Esophagus muscularis mucosa (tissue), 4 donors: Measurements from ENCODE around the gene POLE3. TPM values are rescaled to one million over a fixed set of nuclear protein-coding genes. Genes with fewer than 3 reads are reported as not detected.
"Not testable (repeated sequence)": the region's sequence is repeated elsewhere in the genome, so short reads cannot be mapped to it uniquely, and the experiment has no call there.

Experiments
- DNase-seq: peaks from one replicate; pipeline ENCODE4 v3.0.0-alpha.2; 2017; ENCODE audit errors: extremely low spot score
- H3K27ac ChIP-seq, 4 donors: fragments of 200-600 bp; sonication (generic); replicated peaks in 1 of 4; 1 replicate in 3 of 4; 2 replicates in 1 of 4; pipeline ENCODE4 v1.5.1; 2016 to 2019; ENCODE audit warnings: mild to moderate bottlenecking in 1 of 4
- H3K27me3 ChIP-seq, 4 donors: fragments of 200-600 bp; sonication (generic); one replicate each; pipeline versions ENCODE4 v1.5.1 to v1.6.0; 2016 to 2019
- H3K36me3 ChIP-seq, 4 donors: fragments of 200-600 bp; sonication (generic); one replicate each; pipeline ENCODE4 v1.5.1; 2016 to 2019
- H3K4me1 ChIP-seq, 4 donors: fragments of 200-600 bp; sonication (generic); one replicate each; pipeline ENCODE4 v1.5.1; 2016 to 2019
- H3K4me3 ChIP-seq, 4 donors: fragments of 200-600 bp; sonication (generic); 1 replicate in 2 of 4; 2 replicates in 2 of 4; pipeline ENCODE4 v1.5.1; 2016 to 2019; ENCODE audit warnings: mild to moderate bottlenecking in 4 of 4, moderate library complexity in 1 of 4
- H3K9me3 ChIP-seq, 4 donors: fragments of 200-600 bp; sonication (generic); 1 replicate in 3 of 4; 2 replicates in 1 of 4; pipeline ENCODE4 v1.5.1; 2016 to 2019
- CTCF ChIP-seq, 3 experiments: fragments of 200-600 bp in 2 of 3; fragments of 450-650 bp in 1 of 3; sonication (generic) in 2 of 3; IDR thresholded peaks; one replicate each; pipeline ENCODE4 v1.5.1; 2017 to 2019; ENCODE audit warnings: antibody characterized with exemption in 3 of 3, mild to moderate bottlenecking in 2 of 3, moderate library complexity in 1 of 3
- EP300 ChIP-seq: sonication (generic); formaldehyde crosslinking; IDR thresholded peaks from one replicate; pipeline ENCODE4 v1.6.1; 2017; ENCODE audit warnings: antibody characterized with exemption
- POLR2A ChIP-seq: fragments of 450-650 bp; IDR thresholded peaks from one replicate; pipeline ENCODE4 v1.6.1; 2017; ENCODE audit warnings: antibody characterized with exemption, moderate library complexity, mild to moderate bottlenecking, low read depth
- POLR2AphosphoS5 ChIP-seq, 2 donors: sonication (generic); formaldehyde crosslinking; IDR thresholded peaks; one replicate each; pipeline ENCODE4 v1.6.1; 2017; ENCODE audit warnings: antibody characterized with exemption in 2 of 2
- WGBS: methylation state at CpG from one replicate; pipeline ENCODE4 v1.1.5; 2018; 5-methylcytosine and 5-hydroxymethylcytosine counted together
- intact Hi-C: fragments of 100-400 bp; cut with DNase I; formaldehyde crosslinking; loops from one replicate; pipeline ENCODE4 v1.15.1; 2023
- total RNA-seq, 4 donors: library from RNA; depleted of rRNA; stranded (reverse); fragments of >200 nt; gene quantifications; one replicate each; pipeline versions ENCODE4 v1.1.0 to v1.2.1, GENCODE V29; 2016

Gene POLE3
- total RNA-seq, 4 donors from 2014 or later, result 25.7 to 42.6 (median 32.8) TPM

DNA sequence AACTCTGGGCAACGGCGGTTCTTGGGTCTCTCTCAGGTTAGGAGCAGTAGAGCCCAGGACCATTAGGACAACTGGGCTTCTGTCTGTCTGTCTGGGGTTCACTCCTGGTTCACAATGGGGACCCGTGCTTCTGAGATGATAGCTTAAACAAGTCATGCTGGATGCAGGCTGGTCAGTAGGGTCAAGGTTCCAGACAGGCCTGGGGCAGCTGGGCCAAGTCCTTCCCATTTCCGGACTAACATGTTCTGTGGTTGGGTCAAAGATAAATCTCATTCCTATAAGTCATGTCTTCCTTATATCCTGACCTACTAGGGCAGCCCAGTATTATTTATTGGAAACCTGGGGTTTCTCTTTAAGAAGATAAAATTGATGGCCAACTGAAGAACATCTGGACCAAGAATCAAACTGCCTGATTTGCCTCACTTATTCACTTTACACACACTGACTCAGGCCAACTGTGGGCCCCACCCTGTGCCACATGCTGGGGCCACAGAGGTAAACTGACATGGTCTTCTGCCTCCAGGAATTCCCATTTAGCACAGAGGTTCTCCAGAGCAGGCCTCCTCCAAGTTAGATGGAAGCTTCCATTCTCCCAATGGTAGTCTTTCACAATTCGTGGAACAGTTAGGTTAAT, 42.0 kb downstream of the POLE3 start:
- no peak for TF ChIP-seq POLR2A
- Histone ChIP-seq H3K36me3 (peaks cover 4 to 10% (median 9%) of the 10 kb centered on the region in 4 donors), H3K27ac (no peak overlapping the region), H3K9me3 (no peaks in the 10 kb centered on the region), H3K4me1 (no peaks in the 10 kb centered on the region), H3K27me3 (no peaks in the 10 kb centered on the region), H3K4me3 (no peak overlapping the region)
- intact Hi-C loops, result no loop called here
- DNase-seq, result no peak
- 90% methylated on average over 5 of the region's 5 CpGs for WGBS

GRCh38 chr9:113365652-113366051, 44.8 kb downstream of the POLE3 start:
- DNase-seq, H3K27ac ChIP-seq, H3K9me3 ChIP-seq, intact Hi-C loops, H3K27me3 ChIP-seq, H3K4me3 ChIP-seq, H3K4me1 ChIP-seq, H3K36me3 ChIP-seq: not testable (repeated sequence)
- WGBS, result 80% methylated on average over 3 of the region's 3 CpGs

DNA sequence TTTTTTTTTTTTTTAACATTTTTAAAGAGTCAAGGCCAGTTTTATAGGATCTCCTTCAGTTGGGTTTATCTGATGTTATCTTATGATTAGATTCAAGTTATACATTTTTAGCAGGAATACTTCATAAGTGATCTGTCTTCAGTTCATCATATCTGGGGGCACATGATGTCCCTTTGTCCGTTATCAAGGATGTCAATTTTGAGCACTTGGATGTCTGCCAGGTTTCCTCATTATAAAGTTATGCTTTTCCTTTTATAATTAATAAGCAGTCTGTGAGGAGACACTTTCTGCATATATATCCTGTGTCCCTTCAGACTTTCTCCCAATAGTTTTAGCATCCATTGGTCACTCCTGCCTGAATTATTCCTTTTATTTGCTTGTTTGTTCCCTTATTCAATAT, 45.5 kb downstream of the POLE3 start:
- no peak overlapping the region for H3K27ac ChIP-seq
- TF ChIP-seq POLR2AphosphoS5 (IDR thresholded peaks at IDR 0.05), result no peak
- H3K4me1 ChIP-seq, result no peaks in the 10 kb centered on the region
- no peaks in the 10 kb centered on the region for H3K36me3 ChIP-seq
- H3K9me3 ChIP-seq, result no peaks in the 10 kb centered on the region
- H3K4me3 ChIP-seq, result no peak overlapping the region
- intact Hi-C loops, result no loop called here
- WGBS, result 48% methylated on average over 1 of the region's 1 CpG
- DNase-seq, result no peak
- H3K27me3 ChIP-seq, result no peaks in the 10 kb centered on the region

DNA sequence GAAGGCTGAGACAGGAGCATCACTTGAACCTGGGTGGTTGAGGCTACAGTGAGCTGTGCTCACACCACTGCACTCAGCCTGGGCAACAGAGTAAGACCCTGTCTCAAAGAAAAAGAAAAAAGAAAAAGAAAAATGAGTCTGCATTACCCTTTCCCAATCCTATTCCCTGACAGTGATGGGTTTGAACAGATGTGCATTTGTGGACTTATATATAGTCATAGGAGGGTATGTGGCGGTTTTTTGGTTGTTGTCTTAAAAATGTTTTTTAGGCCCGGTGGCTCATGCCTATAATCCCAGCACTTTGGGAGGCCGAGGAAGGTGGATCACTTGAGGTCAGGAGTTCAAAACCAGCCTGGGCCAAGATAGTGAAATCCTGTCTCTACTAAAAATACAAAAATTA, 47.1 kb downstream of the POLE3 start:
- H3K4me3 ChIP-seq, result no peak overlapping the region
- TF ChIP-seq POLR2AphosphoS5 (IDR thresholded peaks at IDR 0.05), result no peak
- no peak for TF ChIP-seq EP300
- TF ChIP-seq POLR2A, result no peak
- TF ChIP-seq CTCF (IDR thresholded peaks at IDR 0.05), result no peak
- H3K27ac ChIP-seq, result no peak overlapping the region
- H3K36me3 ChIP-seq, result no peaks in the 10 kb centered on the region
- no peaks in the 10 kb centered on the region for H3K9me3 ChIP-seq
- no peaks in the 10 kb centered on the region for H3K27me3 ChIP-seq
- DNase-seq, result no peak
- H3K4me1 ChIP-seq, result no peaks in the 10 kb centered on the region
- intact Hi-C loops, result no loop called here
- WGBS, result 93% methylated on average over 2 of the region's 3 CpGs

GRCh38 chr9:113361304-113362018, 49.0 kb downstream of the POLE3 start:
- 49% methylated on average over 7 of the region's 7 CpGs for WGBS

DNA sequence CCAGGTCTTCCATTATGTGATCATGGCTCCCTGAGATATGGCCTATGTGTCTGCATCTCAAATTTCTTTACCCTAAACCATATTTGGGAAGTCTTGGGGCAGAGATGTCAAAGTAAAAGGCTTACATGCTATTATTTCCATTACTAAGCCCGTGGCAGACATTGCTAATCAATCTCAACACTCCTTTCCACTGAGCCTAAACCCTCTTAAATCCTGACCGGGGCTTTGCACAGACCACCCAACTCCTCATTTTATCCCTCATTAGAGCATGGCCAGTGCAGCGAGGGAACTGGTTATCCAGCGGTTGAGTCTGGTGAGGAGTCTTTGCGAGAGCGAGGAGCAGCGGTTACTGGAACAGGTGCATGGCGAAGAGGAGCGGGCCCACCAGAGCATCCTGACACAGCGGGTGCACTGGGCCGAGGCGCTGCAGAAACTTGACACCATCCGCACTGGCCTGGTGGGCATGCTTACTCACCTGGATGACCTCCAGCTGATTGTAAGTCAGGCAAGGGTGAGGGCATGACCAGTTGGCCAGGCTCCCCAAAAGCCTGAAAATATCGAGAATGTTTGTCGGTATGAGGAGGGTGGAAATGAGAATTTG, 50.1 kb downstream of the POLE3 start:
- no peaks in the 10 kb centered on the region for H3K4me1 ChIP-seq
- intact Hi-C loops, result no loop called here
- H3K9me3 ChIP-seq, result no peaks in the 10 kb centered on the region
- H3K36me3 ChIP-seq, result no peaks in the 10 kb centered on the region
- H3K27ac ChIP-seq, result no peak overlapping the region
- TF ChIP-seq POLR2AphosphoS5 (IDR thresholded peaks at IDR 0.05), result no peak
- TF ChIP-seq CTCF (IDR thresholded peaks at IDR 0.05), result no peak
- no peak for TF ChIP-seq EP300
- no peak for TF ChIP-seq POLR2A
- no peak overlapping the region for H3K4me3 ChIP-seq
- WGBS, result over 99% methylated on average over 13 of the region's 15 CpGs
- DNase-seq, result no peak
- H3K27me3 ChIP-seq, result peaks cover 0 to 9% (median 0%) of the 10 kb centered on the region in 4 donors

More at GRCh38 chr9:113361304-113362018, 49.0 kb downstream of the POLE3 start:
- TF ChIP-seq POLR2AphosphoS5 (IDR thresholded peaks at IDR 0.05), result no peak
- no peaks in the 10 kb centered on the region for H3K36me3 ChIP-seq
- H3K4me1 ChIP-seq, result no peaks in the 10 kb centered on the region
- no peaks in the 10 kb centered on the region for H3K9me3 ChIP-seq
- no peak overlapping the region for H3K27ac ChIP-seq
- peaks cover 0 to 3% (median 0%) of the 10 kb centered on the region in 4 donors for H3K27me3 ChIP-seq
- DNase-seq, result no peak
- intact Hi-C loops, result no loop called here
- H3K4me3 ChIP-seq, result no peak overlapping the region
